H1 (cell line): ENCODE measurements around the gene ARNT2. TPM values are rescaled to one million over a fixed set of nuclear protein-coding genes. Genes with fewer than 3 reads are reported as not detected.

Experiments used
- CTCF ChIA-PET: fragments of 300-600 bp; sonication (Branson Sonifier 250); formaldehyde crosslinking; loops from one replicate; lab custom pipeline; 2021; ENCODE audit not compliant: partially characterized antibody; lab: Charles Lee
- POLR2A ChIA-PET: fragments of 300-600 bp; sonication (Branson Sonifier 250); formaldehyde crosslinking; loops from one replicate; lab custom pipeline; 2021; ENCODE audit warnings: inconsistent platforms; ENCODE audit not compliant: partially characterized antibody; lab: Charles Lee
- DNase-seq, 2 experiments: peaks; one replicate each; pipeline versions ENCODE4 v3.0.0 to v3.0.0-alpha.2; 2010 to 2022; ENCODE audit warnings: low spot score in 2 of 2, low read depth in 1 of 2, mixed read lengths in 1 of 2
- FAIRE-seq: peaks from 2 replicates; lab custom pipeline; 2011; peaks lifted over from hg19 to GRCh38; lab: Jason Lieb, UNC
- H2AFZ ChIP-seq: 2 replicates; pipeline ENCODE4 v1.8.1; 2012; ENCODE audit warnings: low read length, inconsistent platforms
- H2AK5ac ChIP-seq: 2 replicates; pipeline ENCODE4 v1.6.1; 2013; ENCODE audit warnings: low read depth, low read length
- H2BK120ac ChIP-seq: replicated peaks from 2 replicates; pipeline ENCODE3; 2013; ENCODE audit warnings: low read depth, low read length, inconsistent platforms
- H2BK12ac ChIP-seq: 2 replicates; pipeline ENCODE4 v1.6.1; 2013; ENCODE audit warnings: low read depth, low read length
- H2BK15ac ChIP-seq: 2 replicates; pipeline ENCODE4 v1.6.1; 2013; ENCODE audit warnings: low read length
- H2BK20ac ChIP-seq: 2 replicates; pipeline ENCODE4 v1.6.1; 2013; ENCODE audit warnings: low read length
- H2BK5ac ChIP-seq: 2 replicates; pipeline ENCODE4 v1.6.1; 2013; ENCODE audit warnings: low read depth, low read length
- H3K14ac ChIP-seq: 2 replicates; pipeline ENCODE4 v1.6.1; 2013; ENCODE audit warnings: inconsistent platforms; ENCODE audit not compliant: insufficient read length
- H3K18ac ChIP-seq: 2 replicates; pipeline ENCODE4 v1.6.1; 2013; ENCODE audit warnings: low read length; ENCODE audit errors: extremely low read depth
- H3K23ac ChIP-seq: 2 replicates; pipeline ENCODE4 v1.6.1; 2013; ENCODE audit warnings: inconsistent platforms; ENCODE audit not compliant: insufficient read length
- H3K23me2 ChIP-seq: 2 replicates; pipeline ENCODE4 v1.6.1; 2013; ENCODE audit warnings: low read depth, low read length
- H3K27ac ChIP-seq: 2 replicates; pipeline ENCODE4 v1.6.1; 2011; ENCODE audit warnings: low read depth, low read length, inconsistent platforms
- H3K27me3 ChIP-seq, 4 experiments: replicated peaks in 1 of 4; 1 replicate in 1 of 4; 2 replicates in 3 of 4; pipeline versions ENCODE4 v1.6.1 to v1.8.1; 2011 to 2013; ENCODE audit warnings: low read length in 3 of 4, mild to moderate bottlenecking in 3 of 4, inconsistent platforms in 2 of 4, mixed read lengths in 2 of 4, moderate library complexity in 1 of 4; ENCODE audit not compliant: control insufficient read depth in 3 of 4, insufficient read depth in 3 of 4; ENCODE audit errors: extremely low read depth in 1 of 4
- H3K36me3 ChIP-seq, 4 experiments: 2 replicates each; pipeline versions ENCODE4 v1.6.1 to v1.8.1; 2011 to 2013; ENCODE audit warnings: mild to moderate bottlenecking in 4 of 4, low read length in 3 of 4, moderate library complexity in 2 of 4, control low read depth in 1 of 4, inconsistent platforms in 1 of 4; ENCODE audit not compliant: insufficient read depth in 4 of 4, control insufficient read depth in 2 of 4
- H3K4ac ChIP-seq: replicated peaks from 2 replicates; pipeline ENCODE3; 2013; ENCODE audit warnings: low read length, low read depth, mixed read lengths, inconsistent platforms; ENCODE audit not compliant: insufficient read length
- H3K4me1 ChIP-seq, 4 experiments: replicated peaks in 1 of 4; 1 replicate in 1 of 4; 2 replicates in 3 of 4; pipeline versions ENCODE4 v1.6.1 to v1.8.1; 2011 to 2013; ENCODE audit warnings: low read length in 3 of 4, inconsistent platforms in 2 of 4, mixed read lengths in 1 of 4; ENCODE audit not compliant: insufficient read depth in 4 of 4, control insufficient read depth in 3 of 4
- H3K4me2 ChIP-seq, 2 experiments: 2 replicates each; pipeline versions ENCODE4 v1.6.1 to v1.8.1; 2011 to 2013; ENCODE audit warnings: low read depth in 2 of 2, low read length in 2 of 2, control low read depth in 1 of 2, inconsistent platforms in 1 of 2, mild to moderate bottlenecking in 1 of 2; ENCODE audit not compliant: insufficient read depth in 1 of 2
- H3K4me3 ChIP-seq, 4 experiments: fragments of 200-600, 300-600 bp in 1 of 4; sonication (generic), shearing (Covaris generic), sonication (Bioruptor Twin) in 1 of 4; 2 replicates each; pipeline versions ENCODE4 v1.5.1 to v1.8.1; 2011 to 2016; ENCODE audit warnings: low read length in 4 of 4, low read depth in 3 of 4, control low read depth in 2 of 4, inconsistent platforms in 2 of 4, mild to moderate bottlenecking in 2 of 4, mixed read lengths in 1 of 4, moderate library complexity in 1 of 4; ENCODE audit not compliant: insufficient read depth in 2 of 4; ENCODE audit errors: extremely low read depth in 1 of 4
- H3K56ac ChIP-seq: replicated peaks from 2 replicates; pipeline ENCODE3; 2013; ENCODE audit warnings: low read depth, mild to moderate bottlenecking, mixed read lengths, low read length, inconsistent platforms; ENCODE audit not compliant: insufficient read length
- H3K79me1 ChIP-seq: 2 replicates; pipeline ENCODE4 v1.6.1; 2013; ENCODE audit warnings: low read depth, low read length, control low read depth
- H3K79me2 ChIP-seq, 2 experiments: 2 replicates each; pipeline versions ENCODE4 v1.6.1 to v1.8.1; 2012 to 2013; ENCODE audit warnings: low read length in 2 of 2, mild to moderate bottlenecking in 2 of 2, inconsistent platforms in 1 of 2; ENCODE audit not compliant: insufficient read depth in 2 of 2, control insufficient read depth in 1 of 2
- H3K9ac ChIP-seq, 4 experiments: replicated peaks in 1 of 4; 1 replicate in 1 of 4; 2 replicates in 3 of 4; pipeline versions ENCODE4 v1.6.1 to v1.8.1; 2011 to 2013; ENCODE audit warnings: low read depth in 3 of 4, low read length in 3 of 4, control low read depth in 2 of 4, mild to moderate bottlenecking in 2 of 4, moderate library complexity in 2 of 4, inconsistent platforms in 1 of 4; ENCODE audit errors: extremely low read depth in 1 of 4
- H3K9me3 ChIP-seq, 2 experiments: 2 replicates each; pipeline versions ENCODE4 v1.6.1 to v1.8.1; 2012 to 2013; ENCODE audit warnings: mild to moderate bottlenecking in 2 of 2, moderate library complexity in 2 of 2, control low read depth in 1 of 2, inconsistent platforms in 1 of 2, low read depth in 1 of 2, low read length in 1 of 2, mixed read lengths in 1 of 2; ENCODE audit not compliant: insufficient read depth in 2 of 2
- H4K20me1 ChIP-seq, 2 experiments: replicated peaks in 1 of 2; 2 replicates each; pipeline versions ENCODE3 to v1.8.1; 2011 to 2013; ENCODE audit warnings: inconsistent platforms in 2 of 2, low read length in 2 of 2, mild to moderate bottlenecking in 1 of 2; ENCODE audit not compliant: insufficient read depth in 2 of 2, control insufficient read depth in 1 of 2
- H4K5ac ChIP-seq: 2 replicates; pipeline ENCODE4 v1.6.1; 2013; ENCODE audit warnings: low read length, low read depth, mixed read lengths, inconsistent platforms; ENCODE audit not compliant: insufficient read length
- H4K8ac ChIP-seq: 2 replicates; pipeline ENCODE4 v1.8.0; 2013; ENCODE audit warnings: mild to moderate bottlenecking, moderate library complexity, low read length, inconsistent platforms; ENCODE audit not compliant: insufficient read depth; ENCODE audit errors: extremely low read depth
- H4K91ac ChIP-seq: replicated peaks from 2 replicates; pipeline ENCODE3; 2013; ENCODE audit warnings: low read length, mixed read lengths, inconsistent platforms; ENCODE audit not compliant: insufficient read length
- ASH2L ChIP-seq: fragments of 200-600, 300-600 bp; sonication (generic); IDR thresholded peaks from one replicate; pipeline ENCODE4 v1.7.1; 2017; ENCODE audit warnings: low read length
- BCL11A ChIP-seq, 2 experiments: IDR thresholded peaks; one replicate each; pipeline ENCODE4 v1.6.1; 2011; ENCODE audit warnings: low read depth in 2 of 2, low read length in 2 of 2, mild to moderate bottlenecking in 2 of 2
- CBX5 ChIP-seq: fragments of 300-800, 300-1000 bp; sonication (generic); IDR thresholded peaks from 2 replicates; pipeline ENCODE4 v1.7.1; 2016; ENCODE audit warnings: antibody characterized with exemption, low read length, low read depth
- CEBPB ChIP-seq: IDR thresholded peaks from 2 replicates; pipeline ENCODE4 v1.6.1; 2012; ENCODE audit warnings: low read depth, low read length
- EGR1 ChIP-seq: IDR thresholded peaks from 2 replicates; pipeline ENCODE4 v1.6.1; 2011; ENCODE audit warnings: low read depth, low read length, borderline replicate concordance
- FOSL1 ChIP-seq: IDR thresholded peaks from 2 replicates; pipeline ENCODE4 v1.6.1; 2011; ENCODE audit warnings: mild to moderate bottlenecking, low read depth, low read length, moderate library complexity; ENCODE audit not compliant: insufficient read depth
- GTF2F1 ChIP-seq: IDR thresholded peaks from 2 replicates; pipeline ENCODE4 v1.6.1; 2012; ENCODE audit warnings: low read depth, low read length, improper control_type of control experiment, borderline replicate concordance
- KDM5A ChIP-seq: fragments of 200-600 bp; IDR thresholded peaks from 2 replicates; pipeline ENCODE4 v1.7.1; 2012; ENCODE audit warnings: mild to moderate bottlenecking, low read length, inconsistent platforms, mixed read lengths
- NANOG ChIP-seq: IDR thresholded peaks from 2 replicates; pipeline ENCODE4 v1.6.1; 2011; ENCODE audit warnings: low read length, low read depth, mild to moderate bottlenecking, inconsistent platforms; ENCODE audit not compliant: insufficient read depth, poor library complexity, severe bottlenecking
- RFX5 ChIP-seq: IDR thresholded peaks from 2 replicates; pipeline ENCODE4 v1.6.1; 2011; ENCODE audit warnings: low read depth, low read length, improper control_type of control experiment, borderline replicate concordance
- SAP30 ChIP-seq: fragments of 300-600 bp; sonication (generic); IDR thresholded peaks from 2 replicates; pipeline ENCODE4 v1.7.1; 2012; ENCODE audit warnings: low read length, moderate library complexity, mild to moderate bottlenecking, inconsistent platforms; ENCODE audit not compliant: insufficient read depth, insufficient replicate concordance
- SIN3A ChIP-seq, 2 experiments: IDR thresholded peaks in 1 of 2; conservative IDR thresholded peaks in 1 of 2; 2 replicates each; pipeline ENCODE4 v1.6.1; 2011 to 2012; ENCODE audit warnings: low read length in 2 of 2, improper control_type of control experiment in 1 of 2, low read depth in 1 of 2, mild to moderate bottlenecking in 1 of 2
- SP1 ChIP-seq: IDR thresholded peaks from 2 replicates; pipeline ENCODE4 v1.6.1; 2011; ENCODE audit warnings: low read depth, low read length
- SP2 ChIP-seq: IDR thresholded peaks from 2 replicates; pipeline ENCODE4 v1.6.1; 2012; ENCODE audit warnings: mild to moderate bottlenecking, low read length, inconsistent platforms
- TEAD4 ChIP-seq: IDR thresholded peaks from 2 replicates; pipeline ENCODE4 v1.6.1; 2012; ENCODE audit warnings: low read depth, low read length, inconsistent platforms, mixed read lengths
- WGBS, 2 experiments: shearing (Covaris generic) in 1 of 2; methylation state at CpG; one replicate each; pipeline versions ENCODE4 v1.1.6 to v1.1.7; 2013 to 2015; ENCODE audit warnings: low lambda C conversion rate in 2 of 2, mixed read lengths in 2 of 2, inconsistent platforms in 1 of 2, low coverage in 1 of 2, missing lambda C conversion rate in 1 of 2; ENCODE audit not compliant: insufficient replicate concordance in 2 of 2, insufficient coverage in 1 of 2, insufficient read length in 1 of 2; ENCODE audit errors: extremely low coverage in 1 of 2, missing lambda C conversion rate in 1 of 2; 5-methylcytosine and 5-hydroxymethylcytosine counted together
- polyA plus RNA-seq, 7 experiments: library from polyadenylated mRNA; depleted of rRNA in 3 of 7; stranded (reverse) in 5 of 7; unstranded in 2 of 7; fragments of >200 nt in 5 of 7; fragments of 200-250 nt in 2 of 7; gene quantifications; 1 replicate in 5 of 7; 2 replicates in 1 of 7; 4 replicates in 1 of 7; pipeline versions ENCODE4 v1.2.1 to v1.2.3, GENCODE V29; 2011 to 2013; ENCODE audit warnings: missing spikeins in 2 of 7, mixed read lengths in 2 of 7
- total RNA-seq: library from RNA; stranded (reverse); fragmentation: NEBNext Ultra II Directional; extraction: Animal tissue kit (Norgen Biotek cat#: 25700); gene quantifications from 2 replicates; pipeline ENCODE4 v1.2.1, GENCODE V29; 2021

Gene ARNT2
- total and polyA plus RNA-seq, 2 of the 8 experiments (the other 6 are each of a cell fraction or from before 2014, with no cell fraction given): 9.5 to 14.6 TPM

- H3K36me3 ChIP-seq: no peaks in the 10 kb centered on the region; a peak in 1 of 8 replicates
- H3K14ac ChIP-seq: no peak overlapping the region
- H3K56ac ChIP-seq: no peak overlapping the region
- no peak overlapping the region for H2BK120ac ChIP-seq
- DNase-seq (no peak), FAIRE-seq (no peak)
- no peak overlapping the region for H2BK12ac ChIP-seq
- H2AFZ ChIP-seq: no peak overlapping the region
- no peak overlapping the region for H3K23ac ChIP-seq
- peaks cover 0 to 15% (median 7%) of the 10 kb centered on the region in 4 experiments; a peak in 6 of 7 replicates for H3K4me1 ChIP-seq
- no peak overlapping the region for H2BK5ac ChIP-seq
- H4K8ac ChIP-seq: no peak overlapping the region
- no peak overlapping the region for H4K5ac ChIP-seq
- no peak overlapping the region for H3K18ac ChIP-seq
- H3K27me3 ChIP-seq: peaks cover 0 to 1% (median 0%) of the 10 kb centered on the region in 4 experiments; a peak in 1 of 7 replicates
- no peak overlapping the region for H3K4me2 ChIP-seq
- TF ChIP-seq RFX5 (no peak), CBX5 (no peak), SAP30 (no peak), NANOG (no peak), ASH2L (no peak), TEAD4 (no peak), EGR1 (no peak), FOSL1 (no peak), KDM5A (no peak), SIN3A (conservative IDR thresholded peaks at IDR 0.05 in 1 of 2, IDR thresholded peaks at IDR 0.05 in 1 of 2; ENCODE audit: low read depth in 1 of 2, low read length in 2 of 2) (no peak), GTF2F1 (no peak), BCL11A (IDR thresholded peaks at IDR 0.05; ENCODE audit: low read depth in 2 of 2, low read length in 2 of 2) (no peak), CEBPB (no peak), SP1 (no peak), SP2 (no peak)
- H4K91ac ChIP-seq: no peak overlapping the region
- H3K79me1 ChIP-seq: peaks cover 4% of the 10 kb centered on the region
- WGBS, 2 experiments: 90% methylated on average over 5 of the region's 5 CpGs; no CpG with 5 or more reads in 1 of the 2 experiments
- H3K4ac ChIP-seq: no peak overlapping the region
- CTCF ChIA-PET: interaction anchor here (0.6 to 14.2 kb wide), 9 partner anchors 10 to 419 kb away, joined by 3 to 187 read pairs (median 5); partner anchors contain the start of gene CEMIP
- H4K20me1 ChIP-seq: peaks cover 0 to 6% of the 10 kb centered on the region in 2 experiments
- peaks cover 6% of the 10 kb centered on the region; the same call in 1 of the 2 replicates for H3K23me2 ChIP-seq
- POLR2A ChIA-PET: interaction anchor here (0.9 kb wide), 1 partner anchor 11 kb away, joined by 3 read pairs; no protein-coding TSS in a partner anchor
- no peaks in the 10 kb centered on the region for H3K79me2 ChIP-seq
- no peak overlapping the region for H2BK15ac ChIP-seq
- H3K27ac ChIP-seq: no peak overlapping the region
- no peak overlapping the region for H3K4me3 ChIP-seq
- H3K9me3 ChIP-seq: no peaks in the 10 kb centered on the region
- H3K9ac ChIP-seq: no peak overlapping the region
- H2AK5ac ChIP-seq: no peak overlapping the region
- no peak overlapping the region for H2BK20ac ChIP-seq
Measured at GRCh38 chr15:80449825-80450224, 45.6 kb downstream of the ARNT2 start.
